ENCODE data around the gene R3HDML.
A peak's percentile ranks its signal among the peaks of the same experiment; 100 is the strongest.

R3HDML gene

DNA sequence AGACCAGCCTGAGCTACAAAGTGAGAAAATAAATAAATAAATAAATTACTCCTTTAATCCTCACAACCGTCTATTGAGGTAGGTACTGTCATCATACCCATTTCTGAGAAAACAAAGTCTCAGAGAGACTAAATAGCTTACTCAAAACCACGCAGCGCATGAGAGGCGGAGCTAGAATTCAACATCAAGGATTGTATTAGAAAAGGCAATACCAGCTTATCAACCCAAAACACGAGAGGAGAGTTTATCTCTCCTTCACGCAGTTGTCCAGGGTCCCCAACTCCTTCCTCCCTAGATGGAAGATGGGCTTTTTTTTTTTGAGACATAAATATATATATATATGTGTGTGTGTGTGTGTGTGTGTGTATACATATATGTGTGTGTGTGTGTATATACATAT lies 30.9 kb downstream of the R3HDML start:
- no peaks in the 10 kb centered on the region for H3K79me2 ChIP-seq (ENCODE audit: control insufficient read depth, insufficient read depth, low read length, poor library complexity)
- no peak overlapping the region for H2AK5ac ChIP-seq (ENCODE audit: low read length)
- H2BK5ac ChIP-seq (ENCODE audit: low read depth, low read length, poor library complexity), result no peak overlapping the region
- H3K79me1 ChIP-seq (ENCODE audit: low read length), result no peaks in the 10 kb centered on the region
- H4K8ac ChIP-seq (ENCODE audit: low read depth, low read length), result no peak overlapping the region
- H3K18ac ChIP-seq (ENCODE audit: low read length), result no peak overlapping the region
- no peak overlapping the region for H3K23ac ChIP-seq (ENCODE audit: low read length)
- no CpG with 5 or more reads among the region's 6 CpGs for WGBS (ENCODE audit: extremely low coverage, insufficient coverage, insufficient read length)
- H3K4me3 ChIP-seq (ENCODE audit: low read depth, low read length), result no peak overlapping the region
- no peak overlapping the region for H4K91ac ChIP-seq (ENCODE audit: low read depth, low read length)
- no peak for DNase-seq
- no peaks in the 10 kb centered on the region for H3K4me1 ChIP-seq (ENCODE audit: control insufficient read depth in 1 of 2, insufficient read depth in 2 of 2, low read length in 2 of 2)
- no peak overlapping the region for H3K4me2 ChIP-seq (ENCODE audit: low read length)
- H3K4ac ChIP-seq (ENCODE audit: low read depth, low read length), result no peak overlapping the region
- H2BK120ac ChIP-seq (ENCODE audit: insufficient read depth, low read length, poor library complexity), result no peak overlapping the region
- no peaks in the 10 kb centered on the region for H3K36me3 ChIP-seq (ENCODE audit: control insufficient read depth in 1 of 2, insufficient read depth in 2 of 2, low read length in 2 of 2)
- H3K14ac ChIP-seq (ENCODE audit: low read length), result no peak overlapping the region
- H3K9ac ChIP-seq (ENCODE audit: low read length), result no peak overlapping the region
- no peak overlapping the region for H2AFZ ChIP-seq (ENCODE audit: insufficient read depth, low read length, poor library complexity)
- H3K27ac ChIP-seq (ENCODE audit: low read depth, low read length), result no peak overlapping the region
- no peaks in the 10 kb centered on the region for H3K27me3 ChIP-seq (ENCODE audit: insufficient read depth, low read length)
- no peaks in the 10 kb centered on the region for H3K9me3 ChIP-seq (ENCODE audit: insufficient read depth, low read depth, low read length)
- H4K12ac ChIP-seq (ENCODE audit: low read depth, low read length), result no peak overlapping the region
- H2BK12ac ChIP-seq (ENCODE audit: low read length), result no peak overlapping the region

DNA sequence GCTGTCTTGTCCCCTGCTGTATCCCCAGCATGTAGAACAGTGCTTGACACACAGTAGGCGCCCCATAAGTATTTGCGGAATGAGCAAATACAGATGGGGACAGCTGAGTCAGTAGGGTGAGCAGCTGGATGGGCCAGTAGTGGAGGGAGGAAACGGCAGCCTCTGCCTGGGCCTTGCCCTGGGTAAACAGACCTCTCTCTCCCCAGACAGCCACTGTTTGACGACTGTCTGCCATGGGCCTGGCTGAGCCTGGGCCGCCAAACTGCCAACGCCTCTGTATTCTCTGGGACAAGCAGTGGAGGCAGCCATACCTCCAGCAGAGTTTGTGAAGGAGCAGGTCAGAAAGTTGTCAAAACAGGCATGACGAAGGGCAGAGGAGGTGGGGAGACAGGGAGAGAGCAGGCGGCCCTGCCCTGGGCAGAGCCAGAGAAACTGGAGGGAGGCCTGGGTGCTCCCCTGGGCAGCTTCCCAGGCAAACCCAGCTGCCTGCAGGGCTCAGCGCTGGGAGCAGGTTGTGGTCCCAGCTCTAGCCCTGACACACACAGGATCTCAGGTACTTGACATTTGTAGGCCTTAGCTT lies 33.9 kb downstream of the R3HDML start:
- Histone ChIP-seq H3K23ac (ENCODE audit: low read length) (no peak overlapping the region), H3K4me2 (ENCODE audit: low read length) (no peak overlapping the region), H2AFZ (ENCODE audit: insufficient read depth, low read length, poor library complexity) (no peak overlapping the region), H4K8ac (ENCODE audit: low read depth, low read length) (no peak overlapping the region), H3K79me2 (ENCODE audit: control insufficient read depth, insufficient read depth, low read length, poor library complexity) (no peaks in the 10 kb centered on the region), H3K4me1 (ENCODE audit: control insufficient read depth in 1 of 2, insufficient read depth in 2 of 2, low read length in 2 of 2) (no peaks in the 10 kb centered on the region), H4K91ac (ENCODE audit: low read depth, low read length) (no peak overlapping the region), H3K36me3 (ENCODE audit: control insufficient read depth in 1 of 2, insufficient read depth in 2 of 2, low read length in 2 of 2) (no peaks in the 10 kb centered on the region), H2AK5ac (ENCODE audit: low read length) (no peak overlapping the region), H2BK5ac (ENCODE audit: low read depth, low read length, poor library complexity) (no peak overlapping the region), H3K9me3 (ENCODE audit: insufficient read depth, low read depth, low read length) (no peaks in the 10 kb centered on the region), H3K18ac (ENCODE audit: low read length) (no peak overlapping the region), H3K27me3 (ENCODE audit: insufficient read depth, low read length) (no peaks in the 10 kb centered on the region), H2BK12ac (ENCODE audit: low read length) (no peak overlapping the region), H3K14ac (ENCODE audit: low read length) (no peak overlapping the region), H3K4me3 (ENCODE audit: low read depth, low read length) (no peak overlapping the region), H3K79me1 (ENCODE audit: low read length) (no peaks in the 10 kb centered on the region), H3K9ac (ENCODE audit: low read length) (no peak overlapping the region), H4K12ac (ENCODE audit: low read depth, low read length) (no peak overlapping the region), H3K4ac (ENCODE audit: low read depth, low read length) (no peak overlapping the region), H3K27ac (ENCODE audit: low read depth, low read length) (no peak overlapping the region), H2BK120ac (ENCODE audit: insufficient read depth, low read length, poor library complexity) (no peak overlapping the region)
- no CpG with 5 or more reads among the region's 9 CpGs for WGBS (ENCODE audit: extremely low coverage, insufficient coverage, insufficient read length)
- DNase-seq, result no peak

DNA sequence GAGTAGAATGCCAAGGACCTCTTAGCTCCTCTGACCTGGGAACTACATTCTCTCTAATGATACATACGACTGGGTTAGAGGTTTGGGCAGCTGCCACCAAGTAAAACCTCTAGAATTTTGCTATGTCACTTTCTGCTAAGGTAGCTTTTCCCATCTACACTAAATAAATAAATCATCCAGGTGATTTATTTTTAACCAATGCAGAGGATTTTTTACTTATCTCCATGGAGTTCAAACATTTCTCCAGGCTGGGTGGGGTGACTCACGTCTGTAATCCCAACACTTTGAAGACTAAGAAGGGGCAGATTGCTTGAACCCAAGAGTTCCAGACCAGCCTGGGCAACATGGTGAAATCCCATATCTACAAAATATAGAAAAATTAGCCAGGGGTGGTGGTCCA lies 45.8 kb downstream of the R3HDML start:
- Histone ChIP-seq H3K18ac (ENCODE audit: low read length) (no peak overlapping the region), H3K23ac (ENCODE audit: low read length) (no peak overlapping the region), H3K4me2 (ENCODE audit: low read length) (no peak overlapping the region), H2BK5ac (ENCODE audit: low read depth, low read length, poor library complexity) (no peak overlapping the region), H2BK120ac (ENCODE audit: insufficient read depth, low read length, poor library complexity) (no peak overlapping the region), H2BK12ac (ENCODE audit: low read length) (no peak overlapping the region), H4K8ac (ENCODE audit: low read depth, low read length) (no peak overlapping the region), H3K79me2 (ENCODE audit: control insufficient read depth, insufficient read depth, low read length, poor library complexity) (no peaks in the 10 kb centered on the region), H3K14ac (ENCODE audit: low read length) (no peak overlapping the region), H3K4me1 (ENCODE audit: control insufficient read depth in 1 of 2, insufficient read depth in 2 of 2, low read length in 2 of 2) (no peaks in the 10 kb centered on the region), H3K36me3 (ENCODE audit: control insufficient read depth in 1 of 2, insufficient read depth in 2 of 2, low read length in 2 of 2) (no peaks in the 10 kb centered on the region), H3K4me3 (ENCODE audit: low read depth, low read length) (no peak overlapping the region), H2AFZ (ENCODE audit: insufficient read depth, low read length, poor library complexity) (no peak overlapping the region), H4K12ac (ENCODE audit: low read depth, low read length) (no peak overlapping the region), H3K4ac (ENCODE audit: low read depth, low read length) (no peak overlapping the region), H3K79me1 (ENCODE audit: low read length) (no peaks in the 10 kb centered on the region), H3K9me3 (ENCODE audit: insufficient read depth, low read depth, low read length) (no peaks in the 10 kb centered on the region), H3K9ac (ENCODE audit: low read length) (no peak overlapping the region), H3K27me3 (ENCODE audit: insufficient read depth, low read length) (no peaks in the 10 kb centered on the region), H3K27ac (ENCODE audit: low read depth, low read length) (no peak overlapping the region), H2AK5ac (ENCODE audit: low read length) (no peak overlapping the region), H4K91ac (ENCODE audit: low read depth, low read length) (no peak overlapping the region)
- no CpG with 5 or more reads among the region's 2 CpGs for WGBS (ENCODE audit: extremely low coverage, insufficient coverage, insufficient read length)
- DNase-seq, result no peak

DNA sequence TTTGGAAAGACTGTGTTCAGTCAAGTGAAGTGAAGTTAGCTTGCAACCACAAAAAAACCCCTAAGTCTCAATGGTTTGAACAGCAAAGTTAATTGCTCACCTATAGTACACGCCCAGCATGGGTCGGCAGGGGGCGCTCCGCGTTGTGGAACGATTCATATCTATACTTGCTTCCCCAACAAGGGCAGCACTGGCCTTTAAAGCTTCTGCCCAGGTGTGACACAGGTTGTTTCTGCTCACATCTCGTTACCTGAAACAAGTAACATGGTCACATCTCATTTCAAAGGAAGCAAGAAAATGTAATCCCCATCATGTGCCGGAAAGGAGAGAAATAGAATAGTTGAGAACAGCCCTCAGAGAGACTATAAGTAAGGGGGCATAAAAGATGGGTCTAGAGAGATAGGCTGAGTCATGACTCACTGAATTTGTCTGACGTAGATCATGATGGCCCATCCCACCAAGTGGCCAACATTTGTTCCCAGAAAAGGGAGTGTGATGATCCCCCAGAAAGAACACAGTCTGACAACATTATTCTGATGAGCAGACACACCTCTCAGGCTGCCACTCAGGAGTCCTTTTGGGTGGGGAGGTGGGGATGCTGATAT lies 47.7 kb downstream of the R3HDML start:
- no peak overlapping the region for H3K18ac ChIP-seq (ENCODE audit: low read length)
- no peaks in the 10 kb centered on the region for H3K9me3 ChIP-seq (ENCODE audit: insufficient read depth, low read depth, low read length)
- no peaks in the 10 kb centered on the region for H3K79me1 ChIP-seq (ENCODE audit: low read length)
- H3K4me3 ChIP-seq (ENCODE audit: low read depth, low read length), result no peak overlapping the region
- H3K9ac ChIP-seq (ENCODE audit: low read length), result no peak overlapping the region
- DNase-seq, result peak; percentile 78 to 93
- H4K91ac ChIP-seq (ENCODE audit: low read depth, low read length), result no peak overlapping the region
- no peak overlapping the region for H2BK12ac ChIP-seq (ENCODE audit: low read length)
- H4K12ac ChIP-seq (ENCODE audit: low read depth, low read length), result no peak overlapping the region
- H3K36me3 ChIP-seq (ENCODE audit: control insufficient read depth in 1 of 2, insufficient read depth in 2 of 2, low read length in 2 of 2), result no peaks in the 10 kb centered on the region
- H2BK120ac ChIP-seq (ENCODE audit: insufficient read depth, low read length, poor library complexity), result no peak overlapping the region
- no peak overlapping the region for H4K8ac ChIP-seq (ENCODE audit: low read depth, low read length)
- H2BK5ac ChIP-seq (ENCODE audit: low read depth, low read length, poor library complexity), result no peak overlapping the region
- no peaks in the 10 kb centered on the region for H3K27me3 ChIP-seq (ENCODE audit: insufficient read depth, low read length)
- no peak overlapping the region for H3K27ac ChIP-seq (ENCODE audit: low read depth, low read length)
- no peaks in the 10 kb centered on the region for H3K79me2 ChIP-seq (ENCODE audit: control insufficient read depth, insufficient read depth, low read length, poor library complexity)
- H3K4me2 ChIP-seq (ENCODE audit: low read length), result no peak overlapping the region
- WGBS (ENCODE audit: extremely low coverage, insufficient coverage, insufficient read length), result no CpG with 5 or more reads among the region's 9 CpGs
- no peak overlapping the region for H3K23ac ChIP-seq (ENCODE audit: low read length)
- no peak overlapping the region for H3K14ac ChIP-seq (ENCODE audit: low read length)
- H3K4me1 ChIP-seq (ENCODE audit: control insufficient read depth in 1 of 2, insufficient read depth in 2 of 2, low read length in 2 of 2), result no peaks in the 10 kb centered on the region
- H3K4ac ChIP-seq (ENCODE audit: low read depth, low read length), result no peak overlapping the region
- no peak overlapping the region for H2AFZ ChIP-seq (ENCODE audit: insufficient read depth, low read length, poor library complexity)
- H2AK5ac ChIP-seq (ENCODE audit: low read length), result no peak overlapping the region
